ENCODE results near the gene SMPDL3A.
"Not testable (repeated sequence)": the region's sequence is repeated elsewhere in the genome, so short reads cannot be mapped to it uniquely, and the experiment has no call there.

SMPDL3A gene, protein sequence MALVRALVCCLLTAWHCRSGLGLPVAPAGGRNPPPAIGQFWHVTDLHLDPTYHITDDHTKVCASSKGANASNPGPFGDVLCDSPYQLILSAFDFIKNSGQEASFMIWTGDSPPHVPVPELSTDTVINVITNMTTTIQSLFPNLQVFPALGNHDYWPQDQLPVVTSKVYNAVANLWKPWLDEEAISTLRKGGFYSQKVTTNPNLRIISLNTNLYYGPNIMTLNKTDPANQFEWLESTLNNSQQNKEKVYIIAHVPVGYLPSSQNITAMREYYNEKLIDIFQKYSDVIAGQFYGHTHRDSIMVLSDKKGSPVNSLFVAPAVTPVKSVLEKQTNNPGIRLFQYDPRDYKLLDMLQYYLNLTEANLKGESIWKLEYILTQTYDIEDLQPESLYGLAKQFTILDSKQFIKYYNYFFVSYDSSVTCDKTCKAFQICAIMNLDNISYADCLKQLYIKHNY

DNA sequence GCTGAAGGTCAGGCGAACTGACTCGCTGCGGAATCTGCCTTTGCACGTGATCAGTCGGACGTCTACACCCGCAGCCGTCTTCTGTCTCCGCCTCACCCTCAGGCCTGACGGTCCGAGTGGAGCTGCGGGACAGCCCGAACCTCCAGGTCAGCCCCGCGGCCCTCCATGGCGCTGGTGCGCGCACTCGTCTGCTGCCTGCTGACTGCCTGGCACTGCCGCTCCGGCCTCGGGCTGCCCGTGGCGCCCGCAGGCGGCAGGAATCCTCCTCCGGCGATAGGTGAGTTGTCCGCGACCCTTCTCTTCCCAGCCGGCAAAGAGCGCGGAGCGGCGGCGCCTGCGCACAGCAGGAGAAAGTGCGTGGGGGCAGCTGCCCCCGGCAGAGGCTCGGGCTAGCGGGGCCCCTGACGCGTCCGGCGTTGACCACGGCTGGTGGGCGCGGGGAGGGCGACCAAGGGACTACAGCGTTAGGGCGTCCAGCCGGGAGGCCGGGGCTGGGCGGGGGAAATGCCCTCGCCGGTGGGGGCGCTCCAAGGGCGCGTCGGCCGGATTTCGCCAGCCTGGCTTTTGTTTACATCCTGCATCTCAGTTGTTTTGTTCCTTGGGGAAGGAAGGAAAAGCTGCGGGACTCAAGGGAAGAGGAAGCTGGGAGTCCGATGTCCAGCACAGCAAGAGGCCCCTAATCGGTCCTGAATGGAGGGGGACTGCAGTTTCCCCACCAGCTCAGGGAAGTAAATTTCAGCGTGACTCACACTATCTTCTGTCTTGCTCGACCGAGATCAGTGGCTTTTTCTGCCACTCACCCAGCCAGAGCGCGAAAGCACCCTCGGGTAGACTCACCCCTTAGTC is at the start of gene SMPDL3A:
TSS of gene SMPDL3A (plus strand) at position 77 of the 846 bp plus-strand sequence. CDS start at position 166, 89 bp downstream.
- in situ Hi-C loops (cut with HindIII; ENCODE audit: low sequenced_read_pairs) = no loop called here
- peak; percentile 53 for TF ChIP-seq CTCF (IDR thresholded peaks at IDR 0.05; ENCODE audit: low read depth, low read length)
- peak; percentile 75 for DNase-seq (ENCODE audit: low read depth, low spot score)
- H3K4me3 ChIP-seq (ENCODE audit: low read depth, low read length) = peak within 1 kb of the TSS; percentile 63

GRCh38 chr6:122740091-122740490 is 49.0 kb upstream of the SMPDL3A start:
- H3K4me3 ChIP-seq (ENCODE audit: low read depth, low read length) = no peak overlapping the region
- DNase-seq (ENCODE audit: low read depth, low spot score) = no peak
- in situ Hi-C loops (cut with HindIII; ENCODE audit: low sequenced_read_pairs) = no loop called here
- TF ChIP-seq CTCF (IDR thresholded peaks at IDR 0.05; ENCODE audit: low read depth, low read length) = no peak

DNA sequence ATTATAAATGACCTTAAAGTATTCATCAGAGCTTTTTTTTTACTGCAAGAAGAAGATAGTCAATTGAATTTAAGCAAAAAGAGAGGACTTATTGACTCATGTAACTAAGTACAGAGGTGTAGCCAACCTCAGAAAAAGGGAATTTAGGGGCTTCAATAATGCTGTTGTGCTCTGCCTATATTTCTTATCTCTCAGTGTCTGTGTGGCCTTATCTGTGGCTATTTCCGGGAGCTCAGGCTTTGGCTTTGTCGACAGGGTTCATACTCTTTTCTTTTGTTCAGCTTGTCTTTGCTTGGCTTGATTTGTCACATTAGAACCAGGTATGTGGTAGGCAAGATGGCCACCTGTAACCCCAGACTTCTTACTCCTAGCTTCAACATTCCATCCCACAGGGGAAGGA is 48.1 kb upstream of the SMPDL3A start:
- in situ Hi-C loops (cut with HindIII; ENCODE audit: low sequenced_read_pairs) = no loop called here
- TF ChIP-seq CTCF (IDR thresholded peaks at IDR 0.05; ENCODE audit: low read depth, low read length) = no peak
- H3K4me3 ChIP-seq (ENCODE audit: low read depth, low read length) = no peak overlapping the region
- DNase-seq (ENCODE audit: low read depth, low spot score) = no peak

- H3K4me3 ChIP-seq (ENCODE audit: low read depth, low read length); in situ Hi-C loops (cut with HindIII; ENCODE audit: low sequenced_read_pairs); DNase-seq (ENCODE audit: low read depth, low spot score): not testable (repeated sequence)
- peak; percentile 47 for TF ChIP-seq CTCF (IDR thresholded peaks at IDR 0.05; ENCODE audit: low read depth, low read length)
Observed at GRCh38 chr6:122744247-122744646, 44.8 kb upstream of the SMPDL3A start.

DNA sequence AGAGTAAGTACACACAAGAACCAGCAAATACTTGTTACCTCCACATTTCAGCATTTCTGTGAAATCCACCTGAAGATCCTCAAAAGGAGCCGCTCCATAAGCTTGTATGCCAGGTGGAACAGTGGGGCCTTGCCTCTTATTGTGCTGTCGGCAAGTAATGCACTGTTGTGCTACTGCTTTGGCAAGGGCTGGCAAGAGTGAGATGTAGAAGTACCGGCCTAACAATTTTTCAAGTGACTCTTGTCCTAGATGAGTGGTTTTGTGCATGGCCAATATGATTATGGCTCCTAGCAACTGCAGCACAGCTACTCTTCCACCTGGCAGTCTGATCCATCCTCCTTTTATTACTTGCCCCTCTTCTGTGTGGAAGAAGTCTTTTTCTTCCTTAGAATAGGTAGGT is 44.2 kb upstream of the SMPDL3A start:
- H3K4me3 ChIP-seq (ENCODE audit: low read depth, low read length); in situ Hi-C loops (cut with HindIII; ENCODE audit: low sequenced_read_pairs); DNase-seq (ENCODE audit: low read depth, low spot score): not testable (repeated sequence)

DNA sequence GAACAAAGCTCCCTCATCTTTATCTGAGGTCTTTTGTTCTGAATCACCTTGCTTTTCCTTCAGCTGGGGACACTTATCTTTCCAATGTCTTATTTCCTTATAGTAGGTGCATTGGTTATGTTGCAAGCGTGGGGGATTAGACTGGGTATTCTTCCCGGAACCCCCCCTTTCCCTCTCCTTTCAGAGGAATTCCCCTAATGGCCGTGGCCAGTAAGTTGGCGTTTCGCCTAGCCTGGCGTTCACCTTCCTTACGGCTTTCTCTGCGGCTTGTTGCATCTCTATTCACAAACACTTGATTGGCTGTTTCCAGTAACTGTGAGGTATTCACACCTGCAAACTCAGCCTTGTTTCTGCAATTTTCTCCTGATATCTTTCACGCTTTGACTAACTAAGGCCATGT is 42.4 kb upstream of the SMPDL3A start:
- in situ Hi-C loops (cut with HindIII; ENCODE audit: low sequenced_read_pairs) = no loop called here

More for the DNA sequence above, 42.4 kb upstream of the SMPDL3A start:
- no peak for TF ChIP-seq CTCF (IDR thresholded peaks at IDR 0.05; ENCODE audit: low read depth, low read length)
- H3K4me3 ChIP-seq (ENCODE audit: low read depth, low read length) = no peak overlapping the region
- no peak for DNase-seq (ENCODE audit: low read depth, low spot score)

All from astrocyte of the spinal cord (primary cell).